Breast epithelium (tissue), 3 donors: ENCODE measurements around the gene CRYBG3.

Experiments
- POLR2A ChIP-seq: fragments of 450-650 bp; IDR thresholded peaks from one replicate; pipeline ENCODE4 v1.6.1; 2016; ENCODE audit warnings: antibody characterized with exemption, mild to moderate bottlenecking, moderate library complexity
- TF ChIP-seq, protein P1 (sequence below), 3 donors: fragments of 450-650 bp; IDR thresholded peaks; one replicate each; pipeline ENCODE4 v1.5.1; 2016 to 2017; ENCODE audit warnings: antibody characterized with exemption in 3 of 3, mild to moderate bottlenecking in 3 of 3, moderate library complexity in 3 of 3

DNA sequence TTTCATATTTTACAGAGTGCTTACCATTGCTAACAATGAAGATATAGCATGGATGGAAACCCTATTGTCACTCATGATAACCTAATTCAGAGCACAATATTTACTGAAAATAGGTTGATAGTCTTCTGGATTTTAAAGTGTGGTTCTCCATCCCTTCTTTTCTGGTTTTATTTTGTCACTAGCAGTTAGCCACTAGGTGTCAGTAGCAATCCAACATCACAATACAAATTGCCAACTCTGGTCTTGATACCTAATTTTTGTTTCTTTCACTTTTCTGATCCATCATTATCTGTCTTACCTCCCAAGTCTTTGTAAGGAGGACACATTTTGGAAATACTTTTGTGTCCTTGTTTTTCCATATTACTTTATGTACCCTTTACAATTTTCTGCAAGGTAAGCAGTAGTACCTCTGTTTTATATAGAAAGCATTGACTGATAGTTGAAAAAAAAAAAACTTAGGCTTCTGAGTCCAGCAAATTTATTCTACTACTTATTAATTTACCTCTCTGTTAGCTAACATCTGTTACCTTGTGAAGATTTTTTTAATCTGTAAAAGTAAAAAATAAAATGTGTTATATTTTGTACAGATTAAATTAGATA lies 28.3 kb upstream of the CRYBG3 start:
- TF ChIP-seq, protein P1, sequence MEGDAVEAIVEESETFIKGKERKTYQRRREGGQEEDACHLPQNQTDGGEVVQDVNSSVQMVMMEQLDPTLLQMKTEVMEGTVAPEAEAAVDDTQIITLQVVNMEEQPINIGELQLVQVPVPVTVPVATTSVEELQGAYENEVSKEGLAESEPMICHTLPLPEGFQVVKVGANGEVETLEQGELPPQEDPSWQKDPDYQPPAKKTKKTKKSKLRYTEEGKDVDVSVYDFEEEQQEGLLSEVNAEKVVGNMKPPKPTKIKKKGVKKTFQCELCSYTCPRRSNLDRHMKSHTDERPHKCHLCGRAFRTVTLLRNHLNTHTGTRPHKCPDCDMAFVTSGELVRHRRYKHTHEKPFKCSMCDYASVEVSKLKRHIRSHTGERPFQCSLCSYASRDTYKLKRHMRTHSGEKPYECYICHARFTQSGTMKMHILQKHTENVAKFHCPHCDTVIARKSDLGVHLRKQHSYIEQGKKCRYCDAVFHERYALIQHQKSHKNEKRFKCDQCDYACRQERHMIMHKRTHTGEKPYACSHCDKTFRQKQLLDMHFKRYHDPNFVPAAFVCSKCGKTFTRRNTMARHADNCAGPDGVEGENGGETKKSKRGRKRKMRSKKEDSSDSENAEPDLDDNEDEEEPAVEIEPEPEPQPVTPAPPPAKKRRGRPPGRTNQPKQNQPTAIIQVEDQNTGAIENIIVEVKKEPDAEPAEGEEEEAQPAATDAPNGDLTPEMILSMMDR (IDR thresholded peaks at IDR 0.05) = peak; percentile 73 to 80 (median 74)
- TF ChIP-seq POLR2A = no peak
